NCI-H748 treated with DMSO at 0.1 percent for 48 hours (cell line): ENCODE measurements around the gene FXYD4.
"Not testable (repeated sequence)": the region's sequence is repeated elsewhere in the genome, so short reads cannot be mapped to it uniquely, and the experiment has no call there.

Experiments
- DNase-seq: peaks from one replicate; lab custom pipeline; 2025; lab: John Stamatoyannopoulos, UW

Gene FXYD4

GRCh38 chr10:43376046-43376635, 4.7 kb downstream of the FXYD4 start:
- no peak for DNase-seq

GRCh38 chr10:43376828-43377423, 5.5 kb downstream of the FXYD4 start:
- DNase-seq = no peak

- DNase-seq = no peak
These were observed 6.0 kb downstream of the FXYD4 start for GRCh38 chr10:43377424-43377883.

GRCh38 chr10:43380610-43381222, 9.3 kb downstream of the FXYD4 start:
- DNase-seq = no peak

DNA sequence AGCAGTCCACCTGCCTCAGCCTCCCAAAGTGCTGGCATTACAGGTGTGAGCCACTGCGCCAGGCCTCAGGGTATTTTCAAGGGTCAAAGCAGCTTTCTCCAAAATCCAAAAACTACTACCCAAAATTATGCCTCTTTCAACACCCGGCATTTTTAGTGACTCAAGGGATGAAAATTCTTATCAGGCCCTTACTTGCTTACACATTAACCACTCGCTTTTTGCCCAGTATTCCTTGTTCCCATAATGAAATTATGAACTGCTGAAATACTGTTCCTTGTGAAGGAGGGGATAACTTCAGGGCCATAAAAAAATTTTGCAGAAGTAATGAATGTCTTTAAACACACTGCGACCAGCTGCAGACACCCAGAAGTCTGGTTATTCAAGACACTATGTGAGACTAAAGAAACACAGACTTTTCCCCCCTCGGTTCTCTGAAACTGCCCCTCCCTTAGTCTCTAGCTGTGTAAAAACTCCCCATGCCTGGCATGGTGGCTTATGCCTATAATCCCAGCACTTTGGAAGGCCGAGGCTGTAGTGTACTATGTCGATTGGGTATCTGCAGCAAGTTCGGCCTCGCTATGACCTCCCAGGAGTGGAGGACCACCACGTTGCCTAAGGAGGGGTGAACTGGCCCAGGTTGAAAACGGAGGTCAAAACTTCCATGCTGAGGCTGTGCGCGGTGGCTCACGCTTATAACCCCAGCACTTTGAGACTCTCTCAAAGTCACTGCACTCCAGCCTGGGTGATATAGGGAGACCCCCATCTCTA, 12.0 kb downstream of the FXYD4 start:
- no peak for DNase-seq

- DNase-seq = no peak
These were observed 13.1 kb downstream of the FXYD4 start for GRCh38 chr10:43384252-43385221.

- DNase-seq = no peak
These were observed 14.1 kb downstream of the FXYD4 start for GRCh38 chr10:43385412-43386004.

DNA sequence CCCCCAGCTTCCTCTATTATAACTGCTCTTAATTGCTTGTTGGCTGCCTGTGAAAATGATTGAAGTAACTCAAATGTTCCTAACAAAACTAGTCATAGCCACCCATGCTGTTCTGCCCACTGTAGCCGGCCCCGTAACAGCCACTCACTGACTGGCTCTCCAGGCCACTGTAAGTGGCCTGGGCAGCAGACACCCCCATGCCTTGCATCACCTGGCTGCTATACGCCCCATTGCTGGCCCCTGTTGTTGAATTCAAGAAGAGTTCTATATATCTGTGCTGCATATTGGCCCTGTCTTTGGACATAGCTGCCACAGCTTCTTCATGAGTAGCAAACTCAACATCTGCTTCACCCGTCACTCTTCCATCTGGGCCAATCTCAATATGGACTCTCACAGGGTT, 15.1 kb downstream of the FXYD4 start:
- no peak for DNase-seq

- DNase-seq = no peak
These were observed 15.7 kb downstream of the FXYD4 start for GRCh38 chr10:43386981-43387677.

DNA sequence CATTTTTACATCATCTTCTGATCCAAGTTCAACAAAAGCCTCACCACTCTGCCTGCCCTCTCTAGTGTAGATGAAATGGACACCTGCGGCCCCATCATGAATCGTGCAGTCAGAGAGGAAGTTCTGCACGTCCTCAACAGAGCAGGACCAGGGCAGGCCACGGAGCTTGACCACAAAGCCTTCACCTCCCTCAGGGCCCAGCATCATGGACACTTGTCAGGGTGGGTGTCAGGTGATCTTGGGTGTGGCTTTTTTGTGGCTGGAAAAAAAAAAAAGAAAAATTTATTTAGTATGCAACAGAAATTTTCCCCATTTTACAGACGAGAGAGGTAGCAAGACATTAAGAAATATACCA, 16.2 kb downstream of the FXYD4 start:
- no peak for DNase-seq

DNA sequence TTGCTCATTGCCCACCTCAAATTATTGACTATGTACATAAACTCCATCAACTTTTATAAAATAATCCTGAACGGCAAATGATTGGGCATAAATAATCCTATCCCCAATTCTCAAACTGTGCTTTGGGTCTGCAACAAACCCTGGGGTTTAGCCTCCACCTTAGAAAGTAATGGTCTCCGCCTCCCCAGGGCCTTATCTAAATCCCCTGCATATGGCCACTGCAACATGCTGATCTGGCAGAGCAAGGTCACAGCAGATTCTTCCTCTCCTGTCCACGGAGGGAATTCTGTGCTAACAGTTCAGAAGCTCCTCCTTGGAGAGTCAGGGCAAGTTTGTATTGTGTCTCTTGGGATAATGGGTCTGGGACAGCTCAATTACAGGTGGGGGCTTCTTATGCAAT, 18.4 kb downstream of the FXYD4 start:
- DNase-seq = no peak

- no peak for DNase-seq
These were observed 18.9 kb downstream of the FXYD4 start for GRCh38 chr10:43390333-43390732.

- DNase-seq = no peak
These were observed 19.3 kb downstream of the FXYD4 start for GRCh38 chr10:43390759-43391158.

GRCh38 chr10:43391496-43391895, 20.1 kb downstream of the FXYD4 start:
- DNase-seq = no peak

DNA sequence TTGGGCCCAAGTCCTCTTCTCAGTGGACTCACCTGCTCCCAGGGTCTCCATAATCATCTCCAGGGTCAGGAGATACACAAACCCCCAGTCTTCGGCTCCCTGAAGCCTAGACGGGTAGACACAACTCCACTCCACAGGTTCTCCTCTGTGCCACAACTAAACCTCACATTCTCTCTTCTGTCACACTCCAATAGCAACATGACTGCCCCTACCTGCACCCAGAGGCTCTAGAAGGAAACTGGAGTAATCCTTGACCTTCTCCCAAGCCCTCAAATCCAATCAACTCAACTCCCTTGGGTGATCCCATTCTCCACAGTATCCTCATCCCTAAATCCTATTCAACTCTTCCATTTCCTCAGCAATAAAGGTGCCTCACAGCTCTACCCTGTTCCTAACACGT, 21.3 kb downstream of the FXYD4 start:
- DNase-seq = no peak

- not testable (repeated sequence) for DNase-seq
These were observed 21.8 kb downstream of the FXYD4 start for GRCh38 chr10:43393186-43393585.

DNA sequence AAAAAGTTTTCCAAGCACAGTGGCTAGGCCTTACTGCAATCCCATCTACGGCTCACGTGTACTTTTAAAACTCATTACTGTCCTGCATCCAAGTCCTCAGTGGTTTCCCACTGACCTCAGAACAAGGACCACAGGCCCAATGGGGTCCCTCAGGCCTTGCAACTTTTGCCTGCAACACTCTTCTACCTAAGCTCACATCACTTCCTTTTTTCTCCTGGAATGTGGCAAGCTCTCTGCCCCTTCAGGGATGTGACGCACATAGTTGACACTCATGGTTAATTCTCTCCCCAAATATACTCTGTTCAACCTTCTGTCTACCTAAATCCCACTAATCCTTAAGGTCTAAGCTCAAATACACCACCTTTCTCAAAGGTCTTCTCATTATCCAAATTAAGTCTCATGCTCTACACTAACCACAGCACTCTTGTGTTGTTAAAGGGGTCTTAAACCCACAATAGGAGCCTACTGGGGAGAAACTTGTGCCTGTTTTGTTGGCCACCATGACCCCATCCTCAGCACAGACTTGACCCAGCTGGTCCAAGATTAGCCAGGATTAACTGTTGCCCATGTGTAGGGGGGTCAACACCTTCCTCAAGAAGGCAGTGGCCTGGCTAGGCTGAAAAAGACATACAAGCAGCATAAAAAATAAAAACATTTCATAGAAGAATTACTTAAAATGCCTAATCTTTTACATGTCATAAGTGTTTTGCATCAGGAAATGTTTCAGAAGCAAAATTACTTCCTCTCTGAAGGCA, 22.3 kb downstream of the FXYD4 start:
- no peak for DNase-seq

- no peak for DNase-seq
These were observed 23.4 kb downstream of the FXYD4 start for GRCh38 chr10:43394868-43395267.

DNA sequence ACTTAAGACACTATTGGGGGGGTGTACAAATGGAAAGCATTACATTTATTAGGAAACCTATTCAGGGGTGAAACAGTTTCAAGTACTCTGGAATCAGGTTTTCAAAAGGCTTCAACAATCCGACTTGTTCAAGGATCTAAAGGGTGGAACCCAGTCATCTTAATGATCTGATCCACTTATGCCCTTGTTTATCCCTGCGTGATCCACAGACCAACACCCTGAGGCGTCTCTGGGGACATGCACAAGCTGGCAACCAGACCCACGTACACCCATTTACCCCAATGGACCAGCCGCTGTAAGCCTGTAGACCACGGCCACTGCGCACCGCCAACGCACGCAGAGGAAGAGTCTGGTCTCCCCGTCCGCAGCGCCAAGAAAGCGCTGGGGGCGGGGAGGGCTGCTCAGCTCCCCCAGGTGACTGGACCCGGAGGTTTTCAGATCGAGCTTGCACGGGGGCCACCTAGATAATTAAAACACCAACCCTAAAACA, 24.2 kb downstream of the FXYD4 start:
- DNase-seq = no peak
